ENCODE measurements around the gene B3GLCT.

- no peak for TF ChIP-seq CTCF (IDR thresholded peaks at IDR 0.05; ENCODE audit: insufficient read depth, low read depth, low read length)
- no peak for TF ChIP-seq EZH2 (IDR thresholded peaks at IDR 0.05; ENCODE audit: insufficient read depth, low read length)
Observed at GRCh38 chr13:31242916-31243315, 43.1 kb downstream of the B3GLCT start.

Measured in astrocyte (in vitro differentiated cells and primary cell).